HG03342 (cell line): ENCODE measurements around the gene DUSP22.

Experiments
- ATAC-seq: cut with Tn5 transposase; IDR thresholded peaks from one replicate; pipeline ENCODE4 v1.9.1; 2021; ENCODE audit warnings: mild to moderate bottlenecking, moderate library complexity; ENCODE audit not compliant: unreplicated experiment

The DUSP22 gene

GRCh38 chr6:296151-297122, 4.2 kb downstream of the DUSP22 start:
- peak; percentile 15 for ATAC-seq

GRCh38 chr6:297571-298232, 5.4 kb downstream of the DUSP22 start:
- ATAC-seq, result no peak

GRCh38 chr6:298233-299103, 6.2 kb downstream of the DUSP22 start:
- no peak for ATAC-seq

- no peak for ATAC-seq
These were observed 7.1 kb downstream of the DUSP22 start for GRCh38 chr6:299104-299980.

- no peak for ATAC-seq
These were observed 7.7 kb downstream of the DUSP22 start for GRCh38 chr6:300026-300425.

- ATAC-seq, result no peak
These were observed 8.4 kb downstream of the DUSP22 start for GRCh38 chr6:300494-301198.

GRCh38 chr6:301526-301925, 9.2 kb downstream of the DUSP22 start:
- no peak for ATAC-seq

GRCh38 chr6:301929-302705, 9.8 kb downstream of the DUSP22 start:
- ATAC-seq, result no peak

GRCh38 chr6:302760-303159, 10.5 kb downstream of the DUSP22 start:
- ATAC-seq, result no peak

- no peak for ATAC-seq
These were observed 11.0 kb downstream of the DUSP22 start for GRCh38 chr6:303263-303662.

GRCh38 chr6:303948-304558, 11.8 kb downstream of the DUSP22 start:
- ATAC-seq, result no peak

- ATAC-seq, result peak; percentile 1
These were observed 12.6 kb downstream of the DUSP22 start for GRCh38 chr6:304833-305370.

- ATAC-seq, result peak; percentile 82
These were observed 13.3 kb downstream of the DUSP22 start for GRCh38 chr6:305371-306206.

GRCh38 chr6:306641-307061, 14.4 kb downstream of the DUSP22 start:
- no peak for ATAC-seq

GRCh38 chr6:307065-307814, 15.0 kb downstream of the DUSP22 start:
- ATAC-seq, result no peak

- ATAC-seq, result no peak
These were observed 15.6 kb downstream of the DUSP22 start for GRCh38 chr6:307874-308273.
